GM12865 (cell line): Measurements from ENCODE around the gene SNX5.
A peak's percentile ranks its signal among the peaks of the same experiment; 100 is the strongest.

ENCODE experiments used
- DNase-seq: peaks from one replicate; pipeline ENCODE4 v3.0.0; 2010; ENCODE audit warnings: low read depth
- H3K4me3 ChIP-seq: 2 replicates; pipeline ENCODE4 v1.5.1; 2011; ENCODE audit warnings: mild to moderate bottlenecking, low read depth, low read length, control low read depth
- CTCF ChIP-seq: IDR thresholded peaks from 2 replicates; pipeline ENCODE4 v1.5.1; 2011; ENCODE audit warnings: low read length, control low read depth, low read depth, inconsistent platforms; ENCODE audit not compliant: insufficient read depth; ENCODE audit errors: missing control alignments

The SNX5 gene

GRCh38 chr20:17916433-17916891 is 52.1 kb downstream of the SNX5 start:
- TF ChIP-seq CTCF, result no peak
- peak; percentile 25 for DNase-seq
- no peak overlapping the region for H3K4me3 ChIP-seq

- no peak for TF ChIP-seq CTCF
- no peak overlapping the region for H3K4me3 ChIP-seq
- DNase-seq, result no peak
Measured at GRCh38 chr20:17914957-17915356, 53.6 kb downstream of the SNX5 start.

- DNase-seq, result no peak
- H3K4me3 ChIP-seq, result no peak overlapping the region
- no peak for TF ChIP-seq CTCF
Measured at GRCh38 chr20:17912916-17913315, 55.7 kb downstream of the SNX5 start.

GRCh38 chr20:17911927-17912326 is 56.7 kb downstream of the SNX5 start:
- DNase-seq, result no peak
- H3K4me3 ChIP-seq, result no peak overlapping the region
- TF ChIP-seq CTCF, result no peak

GRCh38 chr20:17910828-17911294 is 57.7 kb downstream of the SNX5 start:
- DNase-seq, result peak; percentile 17
- no peak overlapping the region for H3K4me3 ChIP-seq
- TF ChIP-seq CTCF, result no peak

GRCh38 chr20:17909869-17910321 is 58.7 kb downstream of the SNX5 start:
- no peak for TF ChIP-seq CTCF
- H3K4me3 ChIP-seq, result no peak overlapping the region
- no peak for DNase-seq

GRCh38 chr20:17905544-17905943 is 63.0 kb downstream of the SNX5 start:
- DNase-seq, result no peak
- no peak overlapping the region for H3K4me3 ChIP-seq
- TF ChIP-seq CTCF, result no peak
